ENCODE results near the gene SUSD2.
"Not testable (repeated sequence)": the region's sequence is repeated elsewhere in the genome, so short reads cannot be mapped to it uniquely, and the experiment has no call there.

The SUSD2 gene, protein sequence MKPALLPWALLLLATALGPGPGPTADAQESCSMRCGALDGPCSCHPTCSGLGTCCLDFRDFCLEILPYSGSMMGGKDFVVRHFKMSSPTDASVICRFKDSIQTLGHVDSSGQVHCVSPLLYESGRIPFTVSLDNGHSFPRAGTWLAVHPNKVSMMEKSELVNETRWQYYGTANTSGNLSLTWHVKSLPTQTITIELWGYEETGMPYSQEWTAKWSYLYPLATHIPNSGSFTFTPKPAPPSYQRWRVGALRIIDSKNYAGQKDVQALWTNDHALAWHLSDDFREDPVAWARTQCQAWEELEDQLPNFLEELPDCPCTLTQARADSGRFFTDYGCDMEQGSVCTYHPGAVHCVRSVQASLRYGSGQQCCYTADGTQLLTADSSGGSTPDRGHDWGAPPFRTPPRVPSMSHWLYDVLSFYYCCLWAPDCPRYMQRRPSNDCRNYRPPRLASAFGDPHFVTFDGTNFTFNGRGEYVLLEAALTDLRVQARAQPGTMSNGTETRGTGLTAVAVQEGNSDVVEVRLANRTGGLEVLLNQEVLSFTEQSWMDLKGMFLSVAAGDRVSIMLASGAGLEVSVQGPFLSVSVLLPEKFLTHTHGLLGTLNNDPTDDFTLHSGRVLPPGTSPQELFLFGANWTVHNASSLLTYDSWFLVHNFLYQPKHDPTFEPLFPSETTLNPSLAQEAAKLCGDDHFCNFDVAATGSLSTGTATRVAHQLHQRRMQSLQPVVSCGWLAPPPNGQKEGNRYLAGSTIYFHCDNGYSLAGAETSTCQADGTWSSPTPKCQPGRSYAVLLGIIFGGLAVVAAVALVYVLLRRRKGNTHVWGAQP

DNA sequence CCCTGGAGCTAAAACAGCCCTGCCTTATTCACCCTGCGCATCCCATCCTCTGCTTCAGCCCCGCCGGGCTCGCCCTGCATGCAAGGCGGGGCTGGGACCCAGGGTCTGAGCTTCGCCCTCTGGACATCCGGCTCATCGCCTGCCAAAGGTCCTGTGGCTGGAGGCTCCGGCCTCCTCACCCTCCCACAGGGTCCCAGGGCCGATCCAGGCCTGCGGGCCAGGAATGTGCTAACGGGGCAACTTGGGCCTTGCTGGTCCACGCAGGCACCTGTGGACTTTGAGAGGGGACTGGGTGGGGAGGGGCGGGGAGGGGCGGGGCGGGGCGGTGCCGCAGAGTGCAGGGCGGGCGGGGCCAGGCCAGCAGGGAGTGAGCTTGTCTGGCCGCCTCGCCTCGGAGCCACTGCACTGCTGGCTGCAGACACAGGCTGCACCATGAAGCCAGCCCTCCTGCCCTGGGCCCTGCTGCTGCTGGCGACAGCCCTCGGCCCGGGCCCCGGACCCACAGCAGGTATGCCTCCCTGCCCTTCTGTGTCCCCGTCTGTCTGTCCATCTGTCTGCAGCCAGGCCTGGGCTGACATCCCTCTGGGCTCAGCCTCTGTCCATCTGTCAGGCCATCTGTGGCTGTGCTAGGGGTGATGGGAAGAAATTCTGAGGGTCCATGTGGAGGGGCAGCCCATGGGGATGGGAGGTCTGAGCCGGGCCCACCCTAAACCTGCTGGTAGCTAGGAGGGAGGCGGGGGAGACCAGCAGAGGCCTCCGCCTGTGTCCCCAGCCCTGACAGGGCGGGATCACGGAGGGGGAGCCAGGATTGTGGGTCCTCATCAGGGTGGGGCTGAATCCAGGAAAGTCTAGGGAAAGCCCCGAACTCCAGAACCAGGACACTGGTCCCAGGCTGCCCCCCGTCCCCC, at the start of gene SUSD2:
Gene SUSD2 (plus strand): TSS at position 400 of the 908 bp plus-strand sequence. CDS start 33 bp downstream, at position 433.
- no peak for FAIRE-seq

DNA sequence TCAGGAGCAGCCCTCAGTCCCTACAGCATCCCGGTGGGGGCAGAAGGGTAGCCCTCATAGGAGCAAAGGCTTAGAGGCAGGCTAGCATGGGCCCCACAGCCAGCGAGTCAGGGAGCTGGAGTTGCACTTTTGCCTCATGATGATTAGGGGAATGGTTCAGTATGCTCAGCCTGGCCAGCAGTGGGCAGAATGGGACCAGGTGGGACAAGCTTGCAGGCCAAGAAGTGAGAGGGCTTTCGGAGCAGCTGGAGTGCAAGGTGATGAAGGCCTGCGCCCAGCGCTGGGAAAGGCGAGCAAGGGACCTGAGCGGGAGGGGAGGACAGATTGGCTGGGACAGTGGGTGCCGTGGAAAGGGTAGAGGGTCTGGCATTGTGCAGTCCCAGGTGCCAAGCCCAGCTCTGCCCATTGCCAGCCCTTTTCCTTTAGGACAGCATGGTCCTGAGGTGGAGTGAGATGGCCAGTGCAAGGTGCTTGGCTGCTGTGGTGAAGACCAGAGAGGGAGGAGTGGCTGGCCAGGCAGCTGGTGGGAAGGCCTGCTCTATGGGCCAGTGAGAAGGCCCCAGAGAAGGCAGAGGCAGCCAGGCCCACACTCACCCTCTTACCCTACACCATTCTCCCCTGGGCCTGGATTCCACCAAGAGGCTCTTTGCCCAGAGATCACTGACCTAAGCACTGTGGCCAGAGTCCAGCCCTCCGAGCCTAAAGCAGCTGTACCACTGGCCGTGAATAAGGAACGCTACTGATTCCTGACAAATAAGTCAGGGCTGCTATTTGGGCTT, 47.9 kb upstream of the SUSD2 start:
- FAIRE-seq: no peak

DNA sequence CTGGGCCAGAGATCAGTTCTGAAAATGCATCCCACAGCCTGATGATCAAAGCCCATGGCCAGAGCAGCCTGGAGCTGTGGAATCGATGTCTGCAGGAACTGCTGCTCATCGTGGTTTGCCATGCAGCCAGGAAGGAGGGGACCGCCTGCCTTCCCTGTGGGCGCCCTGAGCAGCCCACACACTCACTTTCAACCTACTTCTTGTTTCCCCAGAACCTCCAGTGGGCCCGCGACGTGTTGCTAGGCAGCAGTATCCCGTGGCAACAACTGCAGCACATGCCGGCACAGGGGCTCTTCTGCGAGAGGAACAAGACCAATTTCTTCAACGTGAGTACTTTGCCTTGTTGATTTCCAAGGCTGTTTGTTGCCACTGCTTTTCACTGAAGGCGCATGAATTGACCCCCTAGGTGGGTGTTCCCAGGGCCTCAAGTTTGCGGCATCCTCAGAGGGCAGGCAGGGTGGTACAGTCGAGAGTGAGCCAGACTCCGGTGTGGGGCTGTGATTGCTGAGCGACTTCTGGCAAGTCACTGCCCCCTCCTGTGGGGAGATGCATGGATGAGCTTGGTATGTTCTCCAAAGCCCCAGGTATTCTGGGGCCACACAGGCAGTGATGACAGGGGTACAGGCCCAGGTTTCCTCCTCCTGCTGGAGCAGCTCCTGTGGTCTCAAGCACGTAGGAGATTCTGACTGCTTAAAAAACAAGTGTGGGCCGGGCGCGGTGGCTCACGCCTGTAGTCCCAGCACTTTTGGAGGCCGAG, 47.0 kb upstream of the SUSD2 start:
- FAIRE-seq: no peak

DNA sequence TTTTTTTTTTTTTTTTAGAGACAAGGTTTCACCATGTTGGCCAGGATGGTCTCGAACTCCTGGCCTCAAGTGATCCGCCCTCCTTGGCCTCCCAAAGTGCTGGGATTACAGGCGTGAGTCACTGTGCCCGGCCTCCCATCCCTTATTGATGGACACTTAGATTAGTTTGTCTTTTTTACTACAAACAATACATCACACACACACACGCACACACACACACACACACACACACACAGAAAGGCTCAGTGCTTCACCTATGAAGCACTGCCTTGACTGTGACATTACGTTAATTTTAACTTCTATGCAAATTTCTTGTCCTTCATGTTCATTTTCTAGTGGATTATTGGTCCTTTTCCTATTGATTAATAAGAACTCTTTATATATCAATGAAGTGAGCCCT, 44.8 kb upstream of the SUSD2 start:
- FAIRE-seq: not testable (repeated sequence)

DNA sequence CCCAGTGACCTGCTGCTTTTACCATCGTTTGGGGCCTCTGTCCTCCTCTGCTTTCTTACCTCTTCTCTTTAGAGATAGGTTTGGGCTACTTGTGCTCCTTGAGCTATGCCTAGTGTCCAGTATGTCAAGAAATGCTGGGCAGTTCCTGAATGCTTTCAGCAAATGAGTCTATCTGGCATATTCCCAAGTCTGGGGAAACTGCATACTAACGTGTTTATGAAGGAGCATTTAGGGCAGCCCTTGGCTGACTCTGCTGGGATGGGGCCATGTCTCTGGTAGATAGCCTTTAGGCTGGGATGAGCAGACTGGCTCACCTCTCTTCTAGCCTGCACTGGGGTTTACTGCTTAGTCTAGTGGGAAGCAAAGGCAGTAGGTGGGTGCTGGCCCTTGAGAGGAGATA, 43.7 kb upstream of the SUSD2 start:
- no peak for FAIRE-seq

DNA sequence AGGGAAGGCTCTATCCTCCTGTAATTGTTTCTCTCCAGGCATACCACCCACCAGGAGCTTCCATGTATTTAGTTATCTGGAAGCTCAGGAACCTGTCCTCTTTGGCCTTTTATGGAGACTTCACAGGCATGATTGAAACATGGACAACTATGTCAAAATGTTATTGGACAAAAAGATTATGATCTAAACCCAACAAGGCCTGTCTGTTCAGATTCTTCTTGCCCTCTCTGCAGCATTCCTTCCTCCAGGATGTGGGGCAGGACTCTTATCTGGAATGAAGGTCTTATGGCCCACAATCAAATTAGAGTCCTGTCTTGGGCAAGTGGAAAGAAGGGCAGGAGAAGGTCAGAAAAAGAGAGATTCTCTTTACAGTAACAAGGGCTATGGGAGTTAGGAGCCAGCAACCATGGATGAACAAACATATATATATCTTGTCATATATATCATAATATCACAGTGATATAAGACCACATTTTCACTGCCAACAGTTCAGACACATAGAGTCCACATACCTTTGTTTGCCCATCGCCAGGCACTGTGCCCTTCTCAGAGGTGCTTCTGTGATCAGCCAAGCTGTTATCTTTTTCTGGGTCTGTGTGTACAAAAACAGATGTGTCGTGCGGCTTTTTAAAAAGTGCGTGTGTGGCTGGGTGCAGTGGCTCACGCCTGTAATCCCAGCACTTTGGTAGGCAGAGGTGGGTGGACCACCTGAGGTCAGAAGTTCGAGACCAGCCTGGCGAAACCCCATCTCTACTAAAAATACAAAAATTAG, 42.5 kb upstream of the SUSD2 start:
- FAIRE-seq: no peak

DNA sequence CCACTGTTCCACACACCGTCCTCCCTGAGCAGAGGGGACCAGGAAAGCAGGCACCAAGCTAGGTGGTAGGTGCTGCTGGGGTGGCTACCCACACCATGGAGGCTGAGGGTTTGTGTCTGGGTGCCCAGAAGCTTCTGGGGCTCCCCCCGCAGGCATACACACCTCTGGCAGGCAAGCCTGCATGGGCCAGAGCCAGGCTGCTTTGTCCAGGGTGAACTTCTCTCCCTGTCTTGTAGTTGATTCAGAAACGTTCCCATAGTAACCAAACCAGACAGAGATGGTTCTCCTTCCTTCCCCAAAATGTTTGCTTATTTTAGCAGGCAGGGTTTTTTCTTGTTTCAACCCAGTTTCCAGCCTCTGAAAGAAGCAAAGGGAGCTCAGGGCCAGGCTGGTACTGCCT, 40.9 kb upstream of the SUSD2 start:
- no peak for FAIRE-seq

DNA sequence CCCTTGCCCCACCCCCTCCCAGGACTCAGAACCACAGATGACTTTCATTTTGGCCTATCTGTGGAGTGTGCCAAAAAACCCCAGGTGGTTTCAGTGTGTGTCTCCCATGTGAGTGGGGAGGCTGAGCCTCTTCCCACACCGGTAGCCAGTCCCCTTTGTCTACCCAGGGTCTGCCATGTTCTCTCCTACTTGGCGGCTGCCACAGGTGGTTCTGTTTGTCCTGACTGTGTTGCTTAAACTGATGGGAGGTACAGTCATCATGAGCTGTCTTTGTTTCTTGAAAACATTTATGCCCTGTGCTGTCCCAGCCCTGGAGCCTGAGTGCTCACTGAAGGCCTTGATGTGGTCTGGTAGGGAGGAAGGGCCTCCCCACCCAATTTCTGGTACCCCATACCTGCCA, 39.7 kb upstream of the SUSD2 start:
- no peak for FAIRE-seq

DNA sequence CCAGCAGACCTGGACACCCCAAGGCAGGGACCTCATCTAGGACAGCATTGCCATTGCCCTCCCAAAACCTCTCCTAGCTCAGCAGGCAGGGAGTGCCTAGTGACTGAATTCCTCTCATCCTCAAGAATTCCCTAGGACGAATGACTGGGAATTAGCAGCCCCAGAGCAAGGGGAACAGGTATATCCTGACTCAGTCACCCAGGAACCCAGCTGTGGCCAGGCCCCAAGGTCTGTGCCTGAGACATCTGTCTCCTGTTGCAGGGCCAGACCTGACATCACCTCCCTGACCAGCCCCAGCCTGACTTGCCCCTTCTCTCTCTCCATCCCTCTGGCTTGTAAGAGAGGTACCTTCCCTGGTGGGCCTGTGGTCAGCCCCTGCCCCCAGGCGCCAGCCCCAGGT, 39.0 kb upstream of the SUSD2 start:
- no peak for FAIRE-seq

DNA sequence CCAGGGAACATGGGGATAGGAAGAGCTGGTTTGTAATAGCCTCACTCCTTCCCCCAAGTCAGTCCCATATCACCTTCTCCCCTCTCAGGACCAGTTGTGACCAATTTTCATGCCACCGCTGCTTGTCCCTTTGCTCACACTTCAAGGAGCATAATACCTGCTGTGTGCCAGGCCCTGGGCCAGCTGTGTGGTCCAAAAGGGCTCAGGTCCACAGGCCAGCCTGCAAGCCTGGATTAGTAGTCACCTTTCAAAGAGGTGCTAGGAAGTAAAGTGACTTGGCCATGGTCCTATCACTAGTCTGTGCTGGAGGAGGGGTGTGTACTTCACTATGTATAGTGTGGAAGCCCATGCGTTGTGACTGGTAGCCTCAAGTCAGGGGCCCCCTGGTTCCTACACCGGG, 38.5 kb upstream of the SUSD2 start:
- FAIRE-seq: no peak

DNA sequence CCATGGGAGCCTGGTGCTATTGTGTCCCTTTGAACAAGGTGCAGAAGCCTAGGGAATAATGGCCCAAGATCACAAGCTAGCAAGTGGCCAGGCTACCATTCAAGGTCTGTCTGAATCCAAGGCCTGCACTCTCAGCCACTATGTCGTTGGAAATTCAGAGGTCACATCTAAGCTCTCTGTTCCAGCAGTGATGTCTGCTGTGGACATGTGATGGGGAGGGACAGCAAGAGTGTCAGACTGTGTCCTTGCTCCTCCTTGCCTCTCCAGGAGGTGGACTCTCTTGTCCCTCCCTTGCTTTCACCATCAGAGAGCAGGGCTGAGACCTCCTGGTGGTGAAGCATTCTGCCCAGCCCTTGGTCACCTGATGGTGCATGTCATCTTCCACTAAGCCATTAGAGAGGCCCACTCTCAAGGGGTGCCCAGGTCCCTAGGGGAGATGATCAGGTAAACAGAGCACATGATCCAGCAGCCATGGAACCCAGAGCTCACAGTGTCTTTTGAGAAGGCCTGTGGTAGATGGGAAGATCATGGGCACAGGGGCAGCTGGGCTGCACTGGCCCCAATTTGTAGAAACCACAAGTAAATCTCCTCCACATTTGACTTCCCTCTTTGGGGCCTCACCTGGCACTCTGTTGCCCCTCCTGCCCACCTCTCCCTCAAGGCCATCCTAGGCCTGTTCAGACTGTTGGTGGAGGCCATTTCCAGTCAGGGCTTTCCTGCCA, 37.1 kb upstream of the SUSD2 start:
- FAIRE-seq: no peak

DNA sequence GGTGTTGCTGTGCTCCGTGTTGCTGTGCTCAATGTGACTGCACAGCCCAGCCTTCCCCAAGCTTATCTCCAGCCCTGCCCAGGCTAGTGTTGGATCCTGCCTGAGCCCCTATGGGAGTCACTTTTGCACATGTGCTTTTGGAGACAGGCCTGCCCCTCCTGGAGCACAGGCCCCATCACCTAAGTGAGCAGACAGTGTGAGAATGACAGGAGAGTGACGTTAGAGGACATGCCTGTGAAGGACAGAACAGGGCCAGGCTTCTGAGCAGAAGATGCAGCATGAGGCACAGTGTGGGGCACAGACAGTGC, 36.6 kb upstream of the SUSD2 start:
- FAIRE-seq: no peak

DNA sequence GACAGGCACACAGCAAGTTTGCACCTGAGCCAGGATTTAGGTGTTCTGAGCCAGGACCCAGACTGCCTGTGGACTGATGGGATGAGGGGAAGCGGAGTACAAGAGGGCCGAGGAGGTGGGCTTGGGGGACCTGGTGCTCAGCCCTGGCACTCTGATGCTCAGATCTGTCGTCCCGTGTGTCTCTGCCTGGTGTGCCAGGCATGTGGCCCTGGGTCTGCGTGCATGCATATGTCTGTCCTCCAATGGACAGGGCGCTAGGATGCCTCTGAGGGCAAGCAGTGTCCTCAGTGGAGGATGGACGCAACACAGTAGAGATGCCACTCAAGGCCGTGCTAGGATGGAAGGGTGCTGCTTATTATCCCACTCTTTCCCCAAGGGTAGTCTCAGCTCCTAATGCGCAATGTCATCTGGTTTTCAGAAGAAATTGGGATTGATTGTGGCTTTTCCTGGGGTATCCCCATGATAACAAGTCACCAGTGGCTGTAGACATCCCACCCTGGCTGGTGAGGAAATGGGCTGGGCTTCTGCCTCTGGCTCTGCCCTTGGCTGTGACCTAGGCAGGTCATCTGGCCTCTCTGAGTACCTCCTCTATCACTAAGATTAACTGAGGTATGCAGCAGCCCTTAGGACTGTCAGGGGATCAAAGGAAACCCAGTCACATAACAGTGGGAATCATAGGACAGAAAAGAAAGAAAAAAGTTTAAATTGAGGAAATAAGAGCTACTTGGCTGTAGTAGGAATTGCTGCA, 35.7 kb upstream of the SUSD2 start:
- no peak for FAIRE-seq

DNA sequence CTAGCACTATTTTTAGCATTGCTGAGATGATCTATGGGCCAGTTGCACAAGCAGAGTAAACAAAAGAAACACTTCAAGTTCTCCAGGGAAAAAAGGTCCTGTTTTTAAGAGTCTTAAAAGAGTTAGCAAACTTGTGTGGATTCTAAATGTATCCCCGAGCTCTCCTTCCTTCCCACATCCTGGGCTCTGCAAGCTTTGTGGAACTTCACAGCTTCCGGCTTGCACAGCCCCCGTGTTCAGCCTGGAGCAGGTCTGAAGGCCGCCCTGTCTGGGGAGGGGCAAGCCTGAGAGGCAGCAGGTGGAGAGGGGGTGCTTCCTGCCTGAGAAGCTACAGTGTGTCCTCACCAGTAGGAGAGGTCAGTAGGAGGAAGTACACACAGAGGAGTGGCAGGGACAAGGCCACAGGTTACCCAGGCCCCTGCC, 35.1 kb upstream of the SUSD2 start:
- no peak for FAIRE-seq

DNA sequence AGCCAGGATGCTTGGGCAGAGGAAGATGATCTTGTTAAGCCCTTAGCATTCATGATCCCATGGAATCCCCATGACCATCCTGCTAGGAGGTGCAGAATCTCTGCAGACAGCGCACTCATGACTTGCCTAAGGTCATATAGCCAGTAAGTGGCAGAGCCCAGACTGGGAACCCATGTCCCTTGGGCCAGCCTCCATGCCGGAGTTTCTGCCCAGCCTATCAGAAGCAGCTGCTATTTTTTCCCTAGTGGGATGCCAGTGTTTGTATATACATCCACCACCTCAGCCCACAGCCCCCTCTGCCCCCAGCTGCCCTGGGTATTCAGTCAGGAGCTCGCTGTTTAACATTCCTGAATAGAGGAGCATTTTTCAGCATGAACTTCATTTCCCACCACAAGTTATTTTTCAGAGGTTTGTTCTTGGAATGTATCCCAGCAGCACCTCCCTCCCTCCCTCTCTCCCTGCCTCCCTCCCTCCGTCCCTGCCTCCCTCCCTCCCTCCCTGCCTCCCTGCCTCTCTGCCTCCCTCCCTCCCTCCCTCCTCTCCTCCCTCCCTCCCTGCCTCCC, 34.4 kb upstream of the SUSD2 start:
- no peak for FAIRE-seq

DNA sequence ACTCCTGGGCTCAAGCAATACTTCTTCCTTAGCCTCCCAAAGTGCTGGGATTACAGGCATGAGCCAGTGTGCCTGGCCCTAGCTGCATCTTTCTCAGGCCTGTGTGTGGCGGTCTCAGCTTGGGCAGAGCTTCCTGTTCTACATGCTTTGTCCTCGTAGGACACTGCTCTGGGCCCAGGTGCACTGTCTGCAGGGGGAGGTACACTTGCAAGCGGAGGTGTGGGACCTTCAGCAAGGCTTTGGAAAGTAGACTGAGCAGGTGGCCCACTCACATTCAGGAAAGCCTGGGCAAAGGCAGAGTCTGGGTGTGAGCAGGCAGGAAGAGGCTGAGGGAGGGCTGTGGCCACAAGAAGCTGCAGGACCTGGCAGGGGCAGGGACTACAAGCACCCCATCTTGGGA, 33.6 kb upstream of the SUSD2 start:
- no peak for FAIRE-seq

DNA sequence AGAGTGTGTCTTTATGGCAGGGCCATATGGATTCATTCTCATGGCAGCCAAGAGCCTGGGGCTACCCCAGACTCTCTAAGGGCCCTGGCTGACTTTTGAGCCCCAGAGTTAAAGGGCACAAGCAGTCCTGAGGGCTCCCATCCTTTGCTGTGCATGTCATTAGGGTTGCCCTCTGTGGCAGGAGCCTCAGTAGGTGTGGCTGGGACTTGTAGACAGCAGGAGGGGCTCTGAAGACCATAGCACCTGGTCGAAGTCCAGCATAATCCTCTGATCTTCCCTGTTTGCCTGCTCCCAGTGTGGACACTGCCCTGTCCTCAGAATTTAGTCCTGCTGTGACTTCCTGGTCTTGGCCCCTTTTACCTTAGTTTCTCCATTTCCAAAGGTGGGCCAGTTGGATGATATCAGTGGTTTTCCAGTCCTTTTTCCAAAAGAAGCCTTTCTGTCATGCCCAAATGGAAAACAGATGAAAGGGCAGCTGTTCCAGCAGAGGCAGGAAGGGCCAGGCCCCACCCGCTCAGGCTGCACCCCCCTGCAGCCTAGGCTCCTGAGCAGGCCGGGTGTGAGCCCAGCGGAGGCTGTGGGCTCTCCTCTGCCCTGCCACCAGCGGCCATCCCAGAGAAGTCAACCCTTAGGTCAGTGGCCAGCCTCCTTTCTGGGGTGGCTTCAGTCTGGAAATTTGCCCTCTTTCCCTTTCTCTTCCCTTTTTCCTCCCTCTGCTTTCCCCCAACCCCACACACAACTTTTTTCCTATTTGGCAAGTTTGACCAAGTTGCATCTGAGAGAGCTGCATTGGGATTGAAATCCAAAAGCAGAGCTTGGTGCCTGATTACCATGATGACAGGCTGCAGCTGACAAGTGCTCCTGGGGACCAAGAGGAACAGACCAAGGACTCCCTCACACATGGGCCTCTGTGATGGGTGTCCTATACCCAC, 32.8 kb upstream of the SUSD2 start:
- no peak for FAIRE-seq

DNA sequence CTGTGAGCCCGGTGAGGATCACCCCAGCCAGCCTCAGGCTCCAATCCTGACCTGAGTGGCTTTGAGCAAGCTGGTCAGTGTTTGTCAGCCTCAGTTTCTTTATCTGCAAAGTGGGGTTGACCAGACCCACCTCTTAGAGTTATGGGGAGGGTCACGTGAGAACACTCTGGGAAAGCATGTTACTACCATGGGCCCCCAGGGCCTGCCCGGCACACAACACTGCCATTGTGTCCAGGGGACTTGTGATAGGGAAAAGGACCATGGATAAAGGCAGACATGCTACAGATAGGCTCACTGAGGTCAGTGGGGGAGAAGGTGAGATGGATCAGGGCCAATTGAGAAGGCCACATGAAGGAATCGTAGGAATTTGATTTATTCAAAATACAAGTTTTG, 32.1 kb upstream of the SUSD2 start:
- no peak for FAIRE-seq
